Calu3 (cell line): ENCODE data around the gene EIF5A. TPM values are rescaled to one million over a fixed set of nuclear protein-coding genes. Genes with fewer than 3 reads are reported as not detected.
A peak's percentile ranks its signal among the peaks of the same experiment; 100 is the strongest.

Source experiments
- BruUV-seq: library from RNA; stranded (reverse); fragments of 400-500 nt; replicated peaks from 2 replicates; lab custom pipeline; 2021; lab: Mats Ljungman, UMichigan
- CTCF ChIA-PET: fragments of 300-600 bp; sonication (Branson Sonifier 250); formaldehyde crosslinking; loops from one replicate; lab custom pipeline; 2022; ENCODE audit warnings: antibody characterized with exemption; lab: Charles Lee
- DNase-seq: peaks from one replicate; pipeline ENCODE4 v3.0.0; 2022
- H3K27ac Mint-ChIP-seq: one replicate; pipeline ENCODE4 v1.8.0; 2022; ENCODE audit warnings: mixed read lengths; ENCODE audit not compliant: unreplicated experiment
- H3K27me3 Mint-ChIP-seq: one replicate; pipeline ENCODE4 v1.8.0; 2022; ENCODE audit warnings: mixed read lengths; ENCODE audit not compliant: unreplicated experiment
- H3K36me3 Mint-ChIP-seq: one replicate; pipeline ENCODE4 v1.8.0; 2022; ENCODE audit warnings: mild to moderate bottlenecking, moderate library complexity, mixed read lengths; ENCODE audit not compliant: insufficient read depth, unreplicated experiment
- H3K4me1 Mint-ChIP-seq: one replicate; pipeline ENCODE4 v1.8.0; 2022; ENCODE audit warnings: mild to moderate bottlenecking, low read depth, mixed read lengths; ENCODE audit not compliant: unreplicated experiment
- H3K4me3 Mint-ChIP-seq: one replicate; pipeline ENCODE4 v1.8.0; 2022; ENCODE audit warnings: mild to moderate bottlenecking, low read depth, moderate library complexity, mixed read lengths; ENCODE audit not compliant: unreplicated experiment
- H3K9me3 Mint-ChIP-seq: one replicate; pipeline ENCODE4 v1.8.0; 2022; ENCODE audit warnings: low read depth, mixed read lengths; ENCODE audit not compliant: unreplicated experiment
- intact Hi-C: fragments of 100-400 bp; cut with micrococcal nuclease; formaldehyde crosslinking; loops from one replicate; pipeline ENCODE4 v1.10.0; 2022; ENCODE audit not compliant: unreplicated experiment
- total RNA-seq: library from RNA; stranded (reverse); gene quantifications from 2 replicates; pipeline ENCODE4 v1.2.3, GENCODE V29; 2022
- TF ChIP-seq, protein P1 (sequence below): fragments of 200-600 bp; IDR thresholded peaks from one replicate; pipeline ENCODE4 v1.8.0; 2022; ENCODE audit warnings: antibody characterized with exemption; ENCODE audit not compliant: unreplicated experiment

The EIF5A gene
- total RNA-seq, 1 experiment from 2014 or later, result 608 TPM

DNA sequence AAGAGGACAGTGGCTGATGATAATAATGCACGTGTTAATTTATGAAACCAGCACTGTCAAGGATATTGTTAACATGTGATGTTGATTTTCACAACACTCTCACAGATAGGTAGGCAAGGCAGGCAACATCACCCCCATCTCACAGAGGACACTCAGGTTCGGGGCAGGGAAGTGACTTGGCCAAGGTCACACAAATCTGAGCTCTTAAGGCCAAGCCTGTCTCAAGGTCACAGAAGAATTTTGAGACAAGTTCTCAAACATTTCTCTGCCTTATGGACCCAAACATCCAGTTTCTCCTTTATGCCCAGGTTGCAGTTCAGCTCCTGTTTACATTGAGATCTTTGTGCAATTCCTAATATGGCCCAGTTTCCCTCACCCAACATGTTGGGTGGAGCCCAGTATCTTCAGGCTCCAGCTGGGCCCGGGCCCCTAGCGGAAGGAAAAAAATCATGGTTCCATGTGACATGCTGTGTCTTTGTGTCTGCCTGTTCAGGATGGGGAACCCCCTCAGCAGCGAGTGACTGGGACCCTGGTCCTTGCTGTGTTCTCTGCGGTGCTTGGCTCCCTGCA lies 24.6 kb upstream of the EIF5A start:
- TF ChIP-seq, protein P1, sequence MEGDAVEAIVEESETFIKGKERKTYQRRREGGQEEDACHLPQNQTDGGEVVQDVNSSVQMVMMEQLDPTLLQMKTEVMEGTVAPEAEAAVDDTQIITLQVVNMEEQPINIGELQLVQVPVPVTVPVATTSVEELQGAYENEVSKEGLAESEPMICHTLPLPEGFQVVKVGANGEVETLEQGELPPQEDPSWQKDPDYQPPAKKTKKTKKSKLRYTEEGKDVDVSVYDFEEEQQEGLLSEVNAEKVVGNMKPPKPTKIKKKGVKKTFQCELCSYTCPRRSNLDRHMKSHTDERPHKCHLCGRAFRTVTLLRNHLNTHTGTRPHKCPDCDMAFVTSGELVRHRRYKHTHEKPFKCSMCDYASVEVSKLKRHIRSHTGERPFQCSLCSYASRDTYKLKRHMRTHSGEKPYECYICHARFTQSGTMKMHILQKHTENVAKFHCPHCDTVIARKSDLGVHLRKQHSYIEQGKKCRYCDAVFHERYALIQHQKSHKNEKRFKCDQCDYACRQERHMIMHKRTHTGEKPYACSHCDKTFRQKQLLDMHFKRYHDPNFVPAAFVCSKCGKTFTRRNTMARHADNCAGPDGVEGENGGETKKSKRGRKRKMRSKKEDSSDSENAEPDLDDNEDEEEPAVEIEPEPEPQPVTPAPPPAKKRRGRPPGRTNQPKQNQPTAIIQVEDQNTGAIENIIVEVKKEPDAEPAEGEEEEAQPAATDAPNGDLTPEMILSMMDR, result no peak
- Mint-ChIP-seq H3K9me3 (no peaks in the 10 kb centered on the region), H3K4me3 (peak overlapping the region; percentile 19), H3K27me3 (peaks cover 34% of the 10 kb centered on the region), H3K4me1 (peaks cover 16% of the 10 kb centered on the region), H3K36me3 (peaks cover 14% of the 10 kb centered on the region), H3K27ac (no peak overlapping the region)
- intact Hi-C loops, result no loop called here
- CTCF ChIA-PET, result no interaction called here
- no peak for DNase-seq
- no TSS peak for BruUV-seq

DNA sequence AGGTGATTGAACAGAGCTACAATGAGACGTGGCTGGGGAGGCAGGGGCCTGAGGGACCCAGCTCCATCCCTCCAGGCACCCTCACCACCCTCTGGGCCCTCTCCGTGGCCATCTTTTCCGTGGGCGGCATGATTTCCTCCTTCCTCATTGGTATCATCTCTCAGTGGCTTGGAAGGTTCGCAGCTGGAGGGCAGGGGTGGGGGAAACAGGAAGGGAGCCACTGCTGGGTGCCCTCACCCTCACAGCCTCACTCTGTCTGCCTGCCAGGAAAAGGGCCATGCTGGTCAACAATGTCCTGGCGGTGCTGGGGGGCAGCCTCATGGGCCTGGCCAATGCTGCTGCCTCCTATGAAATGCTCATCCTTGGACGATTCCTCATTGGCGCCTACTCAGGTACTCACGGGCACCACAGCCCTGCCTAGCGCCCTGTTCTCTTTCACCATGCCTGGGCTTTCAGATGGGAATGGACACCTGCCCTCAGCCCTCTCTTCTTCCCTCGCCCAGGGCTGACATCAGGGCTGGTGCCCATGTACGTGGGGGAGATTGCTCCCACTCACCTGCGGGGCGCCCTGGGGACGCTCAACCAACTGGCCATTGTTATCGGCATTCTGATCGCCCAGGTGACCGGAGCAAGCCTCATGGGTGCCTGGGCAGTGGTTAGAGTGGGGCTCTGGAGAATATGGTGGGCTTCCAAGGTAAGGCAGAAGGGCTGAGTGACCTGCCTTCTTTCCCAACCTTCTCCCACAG lies 23.8 kb upstream of the EIF5A start:
- intact Hi-C loops, result no loop called here
- H3K27me3 Mint-ChIP-seq, result peaks cover 42% of the 10 kb centered on the region
- no peak overlapping the region for H3K4me3 Mint-ChIP-seq
- H3K36me3 Mint-ChIP-seq, result peaks cover 14% of the 10 kb centered on the region
- peaks cover 16% of the 10 kb centered on the region for H3K4me1 Mint-ChIP-seq
- TF ChIP-seq, protein P1, result no peak
- no peaks in the 10 kb centered on the region for H3K9me3 Mint-ChIP-seq
- no peak for DNase-seq
- CTCF ChIA-PET, result no interaction called here
- no peak overlapping the region for H3K27ac Mint-ChIP-seq
- no TSS peak for BruUV-seq

DNA sequence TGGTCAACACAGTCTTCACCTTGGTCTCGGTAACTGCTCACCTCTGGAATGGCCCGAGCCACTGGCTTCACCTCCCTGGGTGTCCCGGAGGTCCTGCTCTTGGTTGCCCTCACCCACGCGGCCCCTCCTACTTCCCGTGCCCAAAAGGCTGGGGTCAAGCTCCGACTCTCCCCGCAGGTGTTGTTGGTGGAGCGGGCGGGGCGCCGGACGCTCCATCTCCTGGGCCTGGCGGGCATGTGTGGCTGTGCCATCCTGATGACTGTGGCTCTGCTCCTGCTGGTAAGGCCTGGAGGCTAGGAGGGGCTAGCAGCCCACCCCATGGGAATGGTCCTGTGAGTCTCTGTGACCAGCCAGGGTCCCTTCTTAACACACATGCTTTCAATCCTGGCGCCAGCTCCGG lies 22.5 kb upstream of the EIF5A start:
- TF ChIP-seq, protein P1, result no peak
- no peak overlapping the region for H3K27ac Mint-ChIP-seq
- H3K4me3 Mint-ChIP-seq, result no peak overlapping the region
- no peaks in the 10 kb centered on the region for H3K9me3 Mint-ChIP-seq
- peaks cover 12% of the 10 kb centered on the region for H3K4me1 Mint-ChIP-seq
- peaks cover 45% of the 10 kb centered on the region for H3K27me3 Mint-ChIP-seq
- intact Hi-C loops, result no loop called here
- DNase-seq, result no peak
- CTCF ChIA-PET, result no interaction called here
- H3K36me3 Mint-ChIP-seq, result peaks cover 14% of the 10 kb centered on the region
- no TSS peak for BruUV-seq

DNA sequence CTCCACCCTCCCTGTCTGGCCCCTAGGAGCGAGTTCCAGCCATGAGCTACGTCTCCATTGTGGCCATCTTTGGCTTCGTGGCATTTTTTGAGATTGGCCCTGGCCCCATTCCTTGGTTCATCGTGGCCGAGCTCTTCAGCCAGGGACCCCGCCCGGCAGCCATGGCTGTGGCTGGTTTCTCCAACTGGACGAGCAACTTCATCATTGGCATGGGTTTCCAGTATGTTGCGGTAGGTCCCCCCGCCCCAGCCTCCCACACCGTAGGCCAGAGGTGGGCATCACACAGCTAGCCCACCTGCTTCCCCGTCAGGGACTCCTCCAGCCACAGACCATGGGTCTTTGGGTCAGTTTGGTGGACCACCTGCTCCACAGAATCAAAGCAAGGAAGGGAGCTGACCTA lies 21.7 kb upstream of the EIF5A start:
- Mint-ChIP-seq H3K27ac (no peak overlapping the region), H3K9me3 (no peaks in the 10 kb centered on the region), H3K4me1 (peaks cover 5% of the 10 kb centered on the region), H3K27me3 (peaks cover 45% of the 10 kb centered on the region), H3K4me3 (no peak overlapping the region), H3K36me3 (peaks cover 15% of the 10 kb centered on the region)
- CTCF ChIA-PET, result no interaction called here
- no peak for DNase-seq
- BruUV-seq, result no TSS peak
- intact Hi-C loops, result no loop called here
- TF ChIP-seq, protein P1, result no peak
